ENCODE measurements around the gene KY.

KY gene

GRCh38 chr3:134641671-134642300 is 9.0 kb downstream of the KY start:
- no peaks in the 10 kb centered on the region for H3K4me1 Mint-ChIP-seq
- no peaks in the 10 kb centered on the region for H3K9me3 Mint-ChIP-seq
- no peaks in the 10 kb centered on the region for H3K36me3 Mint-ChIP-seq
- no peak overlapping the region for H3K27ac Mint-ChIP-seq
- H3K27me3 Mint-ChIP-seq, result peaks cover 2% of the 10 kb centered on the region
- H3K4me3 Mint-ChIP-seq, result no peak overlapping the region

- no peaks in the 10 kb centered on the region for H3K4me1 Mint-ChIP-seq
- H3K36me3 Mint-ChIP-seq, result no peaks in the 10 kb centered on the region
- H3K9me3 Mint-ChIP-seq, result no peaks in the 10 kb centered on the region
- peaks cover 2% of the 10 kb centered on the region for H3K27me3 Mint-ChIP-seq
- no peak overlapping the region for H3K4me3 Mint-ChIP-seq
- H3K27ac Mint-ChIP-seq, result no peak overlapping the region
These were observed 9.9 kb downstream of the KY start for GRCh38 chr3:134640872-134641470.

GRCh38 chr3:134640378-134640777 is 10.4 kb downstream of the KY start:
- no peaks in the 10 kb centered on the region for H3K4me1 Mint-ChIP-seq
- no peak overlapping the region for H3K27ac Mint-ChIP-seq
- no peak overlapping the region for H3K4me3 Mint-ChIP-seq
- peaks cover 2% of the 10 kb centered on the region for H3K27me3 Mint-ChIP-seq
- H3K36me3 Mint-ChIP-seq, result no peaks in the 10 kb centered on the region
- H3K9me3 Mint-ChIP-seq, result no peaks in the 10 kb centered on the region

GRCh38 chr3:134638385-134639030 is 12.3 kb downstream of the KY start:
- peaks cover 2% of the 10 kb centered on the region for H3K27me3 Mint-ChIP-seq
- H3K4me3 Mint-ChIP-seq, result no peak overlapping the region
- no peaks in the 10 kb centered on the region for H3K36me3 Mint-ChIP-seq
- no peaks in the 10 kb centered on the region for H3K9me3 Mint-ChIP-seq
- H3K27ac Mint-ChIP-seq, result no peak overlapping the region
- no peaks in the 10 kb centered on the region for H3K4me1 Mint-ChIP-seq

- no peak overlapping the region for H3K27ac Mint-ChIP-seq
- H3K4me3 Mint-ChIP-seq, result no peak overlapping the region
- peaks cover 12% of the 10 kb centered on the region for H3K9me3 Mint-ChIP-seq
- peaks cover 2% of the 10 kb centered on the region for H3K36me3 Mint-ChIP-seq
- no peaks in the 10 kb centered on the region for H3K27me3 Mint-ChIP-seq
- no peaks in the 10 kb centered on the region for H3K4me1 Mint-ChIP-seq
These were observed 14.4 kb downstream of the KY start for GRCh38 chr3:134636406-134636805.

- Mint-ChIP-seq H3K9me3 (peaks cover 12% of the 10 kb centered on the region), H3K27me3 (peaks cover 3% of the 10 kb centered on the region), H3K4me3 (no peak overlapping the region), H3K27ac (no peak overlapping the region), H3K36me3 (peaks cover 2% of the 10 kb centered on the region), H3K4me1 (no peaks in the 10 kb centered on the region)
These were observed 20.3 kb downstream of the KY start for GRCh38 chr3:134630506-134630905.

- H3K27me3 Mint-ChIP-seq, result peaks cover 3% of the 10 kb centered on the region
- no peak overlapping the region for H3K27ac Mint-ChIP-seq
- peaks cover 2% of the 10 kb centered on the region for H3K36me3 Mint-ChIP-seq
- H3K4me3 Mint-ChIP-seq, result no peak overlapping the region
- H3K9me3 Mint-ChIP-seq, result peaks cover 12% of the 10 kb centered on the region
- no peaks in the 10 kb centered on the region for H3K4me1 Mint-ChIP-seq
These were observed 21.9 kb downstream of the KY start for GRCh38 chr3:134628884-134629283.

- Mint-ChIP-seq H3K27ac (no peak overlapping the region), H3K27me3 (peaks cover 3% of the 10 kb centered on the region), H3K4me1 (no peaks in the 10 kb centered on the region), H3K9me3 (peaks cover 12% of the 10 kb centered on the region), H3K36me3 (peaks cover 2% of the 10 kb centered on the region), H3K4me3 (no peak overlapping the region)
These were observed 23.0 kb downstream of the KY start for GRCh38 chr3:134627831-134628230.

- Mint-ChIP-seq H3K4me3 (no peak overlapping the region), H3K4me1 (no peaks in the 10 kb centered on the region), H3K27me3 (peaks cover 3% of the 10 kb centered on the region), H3K9me3 (no peaks in the 10 kb centered on the region), H3K36me3 (no peaks in the 10 kb centered on the region), H3K27ac (no peak overlapping the region)
These were observed 24.7 kb downstream of the KY start for GRCh38 chr3:134625885-134626741.

- peaks cover 2% of the 10 kb centered on the region for H3K27me3 Mint-ChIP-seq
- H3K36me3 Mint-ChIP-seq, result no peaks in the 10 kb centered on the region
- H3K9me3 Mint-ChIP-seq, result no peaks in the 10 kb centered on the region
- no peak overlapping the region for H3K4me3 Mint-ChIP-seq
- no peaks in the 10 kb centered on the region for H3K4me1 Mint-ChIP-seq
- H3K27ac Mint-ChIP-seq, result no peak overlapping the region
These were observed 25.4 kb downstream of the KY start for GRCh38 chr3:134625462-134625861.

- H3K27me3 Mint-ChIP-seq, result peaks cover 2% of the 10 kb centered on the region
- no peak overlapping the region for H3K27ac Mint-ChIP-seq
- H3K4me3 Mint-ChIP-seq, result no peak overlapping the region
These were observed 26.1 kb downstream of the KY start for GRCh38 chr3:134624537-134625287.

GRCh38 chr3:134623615-134624245 is 27.1 kb downstream of the KY start:
- H3K4me1 Mint-ChIP-seq, result no peaks in the 10 kb centered on the region

More at GRCh38 chr3:134624537-134625287, 26.1 kb downstream of the KY start:
- H3K4me1 Mint-ChIP-seq, result no peaks in the 10 kb centered on the region
- H3K36me3 Mint-ChIP-seq, result no peaks in the 10 kb centered on the region
- H3K9me3 Mint-ChIP-seq, result no peaks in the 10 kb centered on the region

GRCh38 chr3:134622806-134623365 is 27.9 kb downstream of the KY start:
- Mint-ChIP-seq H3K27ac (no peak overlapping the region), H3K27me3 (no peaks in the 10 kb centered on the region), H3K4me3 (no peak overlapping the region), H3K4me1 (no peaks in the 10 kb centered on the region), H3K9me3 (no peaks in the 10 kb centered on the region), H3K36me3 (no peaks in the 10 kb centered on the region)

More at GRCh38 chr3:134623615-134624245, 27.1 kb downstream of the KY start:
- Mint-ChIP-seq H3K4me3 (no peak overlapping the region), H3K36me3 (no peaks in the 10 kb centered on the region), H3K27me3 (peaks cover 2% of the 10 kb centered on the region), H3K9me3 (no peaks in the 10 kb centered on the region), H3K27ac (peak overlapping the region; percentile 18)

- no peak overlapping the region for H3K27ac Mint-ChIP-seq
- no peaks in the 10 kb centered on the region for H3K4me1 Mint-ChIP-seq
- H3K27me3 Mint-ChIP-seq, result no peaks in the 10 kb centered on the region
These were observed 29.0 kb downstream of the KY start for GRCh38 chr3:134621854-134622253.

More at GRCh38 chr3:134621854-134622253, 29.0 kb downstream of the KY start:
- Mint-ChIP-seq H3K36me3 (no peaks in the 10 kb centered on the region), H3K9me3 (no peaks in the 10 kb centered on the region), H3K4me3 (no peak overlapping the region)

Data from activated naive CD4-positive, alpha-beta T cell treated with anti-CD3 and anti-CD28 coated beads, Interleukin-2, amount 50 U/mL, for 24 hours (primary cell).